ENCODE results near the gene TNPO3.
"Not testable (repeated sequence)": the region's sequence is repeated elsewhere in the genome, so short reads cannot be mapped to it uniquely, and the experiment has no call there.

Gene TNPO3

DNA sequence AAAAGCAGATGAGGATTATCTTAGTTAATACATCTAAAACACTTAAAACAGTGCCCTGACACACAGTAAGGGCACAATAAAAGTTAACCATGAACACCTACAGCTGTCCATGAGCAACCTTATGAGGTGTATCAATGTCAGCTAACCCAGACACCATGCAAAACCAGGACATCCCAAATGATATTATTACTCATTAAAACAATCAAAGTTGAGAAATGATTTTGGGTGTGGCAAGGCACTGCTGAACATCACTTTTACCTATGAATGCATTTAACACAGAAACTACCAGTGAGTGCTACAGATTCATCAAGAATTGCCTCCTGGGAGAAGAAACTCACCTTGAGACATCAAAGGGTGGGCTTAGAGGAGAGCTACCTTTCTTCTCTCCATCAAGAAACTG, 98.9 kb downstream of the TNPO3 start:
- DNase-seq, result no peak

DNA sequence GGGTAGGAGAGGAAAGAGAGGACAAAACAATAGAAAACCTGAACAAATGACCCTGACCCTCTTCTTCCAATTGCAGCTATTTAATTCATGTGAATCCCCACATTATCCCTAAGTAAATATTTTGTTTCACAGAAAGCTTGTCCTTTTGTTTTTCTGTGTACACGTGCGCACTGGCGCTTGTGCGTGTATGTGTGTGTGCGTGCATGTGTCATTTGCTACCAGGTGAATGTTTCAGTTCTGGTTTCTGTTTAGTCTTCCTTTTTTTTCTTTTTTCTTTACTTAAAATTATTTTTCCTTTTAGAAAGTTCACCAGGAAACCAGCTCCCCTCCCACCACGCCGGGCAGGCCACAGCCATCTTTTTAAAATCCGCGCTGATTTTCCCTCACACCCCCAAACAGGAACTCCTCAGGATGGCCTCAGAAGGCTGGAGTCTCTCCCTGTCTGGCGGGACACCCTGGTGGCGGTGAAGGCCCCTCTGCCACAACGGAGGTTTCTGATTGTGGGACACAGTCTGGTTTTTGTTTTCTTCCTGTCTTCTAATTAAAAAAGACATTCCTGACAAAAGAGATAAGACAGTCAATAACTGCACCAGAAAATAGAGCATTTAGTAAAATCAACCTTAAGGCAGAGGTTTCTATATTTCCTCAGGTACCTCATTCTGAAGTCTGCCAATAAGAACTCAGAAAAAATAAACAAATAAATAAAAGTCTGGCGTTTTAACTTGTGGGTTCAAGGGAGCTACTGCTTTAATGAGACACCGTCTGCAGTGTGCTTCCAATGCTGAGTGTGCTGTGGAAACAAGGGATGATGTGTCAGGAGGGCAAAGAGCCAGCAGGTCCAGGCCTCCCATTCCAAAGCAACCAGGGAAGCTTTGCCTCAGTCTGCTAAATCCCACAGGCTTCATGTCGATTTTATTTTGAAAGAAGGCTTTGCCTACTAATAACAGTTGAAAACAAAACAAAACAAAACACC, 99.8 kb downstream of the TNPO3 start:
- DNase-seq, result no peak

DNA sequence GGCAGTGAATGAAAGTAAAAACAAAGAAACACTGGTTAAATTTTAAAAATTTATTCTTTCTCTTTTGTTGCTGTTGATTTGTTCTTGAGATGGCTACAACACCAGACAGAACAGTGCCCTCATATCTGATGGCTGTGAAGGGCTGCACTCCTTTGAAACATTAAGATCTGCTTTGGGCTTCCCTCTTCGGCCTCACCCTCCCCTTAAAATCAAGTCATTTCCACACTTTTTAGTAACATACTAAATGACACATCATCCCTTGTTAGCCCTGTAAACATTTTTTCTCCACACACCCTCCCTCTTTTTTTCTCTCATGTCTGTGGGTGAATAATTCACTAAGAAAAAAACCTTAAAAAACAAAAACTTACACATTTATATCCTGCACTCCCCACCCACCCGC, 100.8 kb downstream of the TNPO3 start:
- no peak for DNase-seq

- no peak for DNase-seq
These were observed 103.6 kb downstream of the TNPO3 start for GRCh38 chr7:128951296-128951695.

DNA sequence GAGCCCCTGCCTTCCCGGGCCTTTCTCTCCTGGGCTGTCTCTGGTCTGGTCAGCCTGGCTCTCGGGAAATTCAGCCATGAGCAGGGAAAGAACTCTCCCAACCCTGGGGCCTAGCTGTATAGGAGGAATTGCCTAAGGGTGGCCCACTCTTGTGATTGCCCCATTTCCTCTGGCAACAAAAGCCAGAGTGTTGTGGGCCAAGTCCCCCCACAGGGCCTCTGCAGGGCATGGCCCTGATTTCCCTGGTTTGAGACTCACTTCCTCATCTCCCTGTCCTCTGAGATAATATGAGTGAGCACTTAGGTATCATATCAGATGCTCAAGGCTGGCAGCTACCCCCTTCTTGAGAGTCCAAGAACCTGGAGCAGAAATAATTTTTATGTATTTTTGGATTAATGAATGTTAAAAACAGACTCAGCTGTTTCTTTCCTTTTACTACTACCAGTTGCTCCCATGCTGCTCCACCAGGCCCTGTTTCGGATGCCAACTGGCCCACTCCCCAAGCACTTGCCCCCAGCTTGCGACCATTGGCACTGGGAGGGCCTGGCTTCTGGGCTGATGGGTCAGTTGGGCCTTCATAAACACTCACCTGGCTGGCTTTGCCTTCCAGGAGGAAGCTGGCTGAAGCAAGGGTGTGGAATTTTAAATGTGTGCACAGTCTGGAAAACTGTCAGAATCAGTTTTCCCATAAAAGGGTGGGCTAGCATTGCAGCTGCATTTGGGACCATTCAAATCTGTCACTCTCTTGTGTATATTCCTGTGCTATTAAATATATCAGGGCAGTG, 105.7 kb downstream of the TNPO3 start:
- no peak for DNase-seq

- DNase-seq, result no peak
These were observed 106.5 kb downstream of the TNPO3 start for GRCh38 chr7:128948312-128948973.

DNA sequence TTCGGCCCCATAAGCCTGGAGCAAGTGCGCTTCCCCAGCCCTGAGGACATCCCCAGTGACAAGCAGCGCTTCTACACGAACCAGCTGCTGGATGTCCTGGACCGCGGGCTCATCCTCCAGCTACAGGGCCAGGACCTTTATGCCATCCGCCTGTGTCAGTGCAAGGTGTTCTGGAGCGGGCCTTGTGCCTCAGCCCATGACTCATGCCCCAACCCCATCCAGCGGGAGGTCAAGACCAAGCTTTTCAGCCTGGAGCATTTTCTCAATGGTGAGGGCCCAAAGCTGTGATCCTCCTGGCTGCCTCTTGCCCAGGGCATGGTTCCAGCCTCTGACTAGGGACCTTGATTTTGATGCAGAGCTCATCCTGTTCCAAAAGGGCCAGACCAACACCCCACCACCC, 107.1 kb downstream of the TNPO3 start:
- DNase-seq, result no peak

- DNase-seq, result no peak
These were observed 107.7 kb downstream of the TNPO3 start for GRCh38 chr7:128946936-128947830.

DNA sequence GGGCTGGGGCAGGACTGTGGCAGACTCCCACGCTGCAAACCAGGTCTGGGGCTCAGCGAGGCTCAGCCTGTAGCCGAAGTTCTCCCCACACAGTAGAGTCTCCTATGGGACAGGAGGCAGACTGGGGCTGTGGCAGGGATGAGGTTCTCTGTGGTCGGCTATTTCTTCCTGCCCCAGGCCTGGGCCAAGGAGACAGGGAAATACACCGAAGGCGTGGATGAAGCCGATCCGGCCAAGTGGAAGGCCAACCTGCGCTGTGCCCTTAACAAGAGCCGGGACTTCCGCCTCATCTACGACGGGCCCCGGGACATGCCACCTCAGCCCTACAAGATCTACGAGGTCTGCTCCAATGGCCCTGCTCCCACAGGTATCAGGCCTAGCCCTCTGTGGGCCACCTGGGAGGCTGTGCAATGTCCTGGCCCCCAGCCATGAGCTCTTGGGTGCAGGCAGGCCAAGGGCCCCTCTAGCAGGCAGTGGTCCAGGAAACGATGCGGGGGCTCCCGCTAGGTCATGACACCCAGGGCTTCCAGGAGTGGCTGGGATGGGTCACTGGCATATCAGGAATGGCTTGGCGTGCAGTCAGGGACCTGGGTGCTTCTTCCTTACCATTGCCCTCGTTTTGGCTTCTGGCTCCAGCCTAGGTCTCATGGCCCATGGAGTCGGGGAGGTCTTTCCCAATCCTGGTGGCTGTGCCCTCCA, 109.1 kb downstream of the TNPO3 start:
- no peak for DNase-seq

- no peak for DNase-seq
These were observed 110.2 kb downstream of the TNPO3 start for GRCh38 chr7:128944487-128945236.

GRCh38 chr7:128943251-128943650, 111.7 kb downstream of the TNPO3 start:
- not testable (repeated sequence) for DNase-seq

GRCh38 chr7:128941946-128942526, 112.9 kb downstream of the TNPO3 start:
- DNase-seq, result no peak

- no peak for DNase-seq
These were observed 113.5 kb downstream of the TNPO3 start for GRCh38 chr7:128941323-128941890.

GRCh38 chr7:128940494-128941322, 114.2 kb downstream of the TNPO3 start:
- DNase-seq, result no peak

- no peak for DNase-seq
These were observed 115.0 kb downstream of the TNPO3 start for GRCh38 chr7:128939861-128940410.

DNA sequence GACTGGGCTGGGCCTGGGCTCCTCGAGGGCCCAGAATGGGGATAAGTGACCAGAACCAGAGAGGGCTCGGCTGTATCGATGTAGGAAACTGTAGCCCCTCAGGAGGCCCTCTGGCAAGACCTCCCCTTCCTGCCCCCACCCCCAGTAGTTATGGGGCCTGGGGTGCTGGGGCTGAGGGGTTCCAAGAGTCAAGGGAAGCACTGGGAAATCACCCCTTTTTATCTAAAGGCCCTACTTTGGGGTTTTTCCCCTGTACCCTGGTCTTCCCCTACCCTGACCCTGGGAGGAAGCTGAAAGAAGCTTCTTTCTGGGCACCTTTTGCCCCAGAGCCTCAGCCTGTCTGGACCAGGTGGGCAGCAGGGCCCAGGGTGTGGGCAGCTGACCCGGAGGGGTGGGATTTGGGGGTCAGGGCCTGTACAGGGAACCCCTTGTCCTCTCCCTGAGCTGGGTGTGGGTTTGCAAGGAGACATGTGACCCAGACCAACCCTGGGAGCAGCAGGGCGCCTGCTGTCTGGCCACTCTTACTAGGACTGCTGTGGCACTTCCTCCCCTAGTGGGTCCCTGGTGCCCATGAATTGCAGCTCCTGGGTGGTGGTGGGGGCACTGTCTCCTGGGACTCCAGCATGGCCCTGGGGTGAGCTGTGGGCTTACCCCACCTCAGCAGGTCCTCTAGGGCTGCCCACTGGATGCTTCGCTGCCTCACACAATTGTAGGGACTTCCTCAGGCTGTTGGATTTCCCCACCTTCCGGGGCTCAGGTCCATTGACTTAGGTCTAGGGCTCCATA, 115.6 kb downstream of the TNPO3 start:
- DNase-seq, result no peak

- DNase-seq, result no peak
These were observed 116.3 kb downstream of the TNPO3 start for GRCh38 chr7:128938544-128939074.
